ENCODE measurements around the gene ANGPT4. TPM values are rescaled to one million over a fixed set of nuclear protein-coding genes. Genes with fewer than 3 reads are reported as not detected.

ANGPT4 gene
- total and polyA plus RNA-seq, 9 of the 15 experiments (the other 6 are each of a cell fraction or from before 2014, with no cell fraction given), result not detected

- peak; percentile 58 to 64 for TF ChIP-seq RAD21 (CRISPR knock-in tag; conservative IDR thresholded peaks at IDR 0.05 in 1 of 2, IDR thresholded peaks at IDR 0.05 in 1 of 2)
- TF ChIP-seq GTF2A2 (tag; IDR thresholded peaks at IDR 0.05), result no peak
Measured at GRCh38 chr20:951384-952169, 35.4 kb upstream of the ANGPT4 start (continued).

GRCh38 chr20:949717-950116 is 33.6 kb upstream of the ANGPT4 start:
- Histone ChIP-seq H3K4me3 (no peak overlapping the region), H3K9ac (ENCODE audit: insufficient read depth in 1 of 2, low read depth in 2 of 2, low read length in 2 of 2) (no peak overlapping the region), H3K27me3 (ENCODE audit: control insufficient read depth in 2 of 2, insufficient read depth in 2 of 2, low read length in 2 of 2) (peaks cover 15 to 60% of the 10 kb centered on the region in 2 experiments), H3K36me3 (ENCODE audit: control insufficient read depth, insufficient read depth, low read length) (no peaks in the 10 kb centered on the region), H2AFZ (ENCODE audit: low read depth, low read length) (no peak overlapping the region), H3K4me2 (ENCODE audit: insufficient read depth, low read length) (no peak overlapping the region), H4K20me1 (replicated peaks; ENCODE audit: control insufficient read depth, insufficient read depth, low read length) (no peaks in the 10 kb centered on the region), H3K27ac (ENCODE audit: extremely low read depth, low read depth, low read length) (no peak overlapping the region), H3K9me3 (replicated peaks; ENCODE audit: control insufficient read depth, insufficient read depth, low read depth, low read length) (no peaks in the 10 kb centered on the region), H3K79me2 (ENCODE audit: control insufficient read depth, insufficient read depth, low read length) (no peaks in the 10 kb centered on the region), H3K4me1 (replicated peaks in 1 of 2; ENCODE audit: control insufficient read depth in 2 of 2, insufficient read depth in 2 of 2, low read length in 2 of 2) (no peaks in the 10 kb centered on the region; a peak in 2 of 5 replicates), H3K9me1 (ENCODE audit: control insufficient read depth, insufficient read depth, low read length) (no peaks in the 10 kb centered on the region)
- in situ Hi-C loops (cut with MboI) (no loop called here), intact Hi-C loops (cut with micrococcal nuclease) (no loop called here)
- FAIRE-seq (no peak), ATAC-seq (no peak), DNase-seq (ENCODE audit: extremely low read depth in 1 of 4, low spot score in 3 of 4) (no peak)
- BruUV-seq (replicated peaks), result no TSS peak
- POLR2A ChIA-PET, result no interaction called here
- TF ChIP-seq RFX7 (CRISPR knock-in tag; IDR thresholded peaks at IDR 0.05) (no peak), MCM7 (IDR thresholded peaks at IDR 0.05) (no peak), BRD4 (IDR thresholded peaks at IDR 0.05) (no peak), FOXA1 (IDR thresholded peaks at IDR 0.05; ENCODE audit: borderline replicate concordance) (no peak), ATF1 (CRISPR knock-in tag; IDR thresholded peaks at IDR 0.05) (no peak), ATF1 (tag; IDR thresholded peaks at IDR 0.05) (no peak), MTA3 (IDR thresholded peaks at IDR 0.05; ENCODE audit: borderline replicate concordance) (no peak)
- CTCF ChIA-PET (ENCODE audit: low intra/inter-chr PET ratio), result no interaction called here
- 0% methylated on average over 5 of the region's 7 CpGs for WGBS (ENCODE audit: insufficient coverage, low coverage, missing lambda C conversion rate)

All from K562 (cell line).